Subcutaneous abdominal adipose tissue (tissue), 5 donors: ENCODE data around the gene ORC4.

ENCODE experiments used
- H3K27ac ChIP-seq: one replicate; pipeline ENCODE4 v1.7.0; 2013; ENCODE audit warnings: low read depth, mild to moderate bottlenecking, inconsistent platforms, low read length, moderate library complexity
- H3K27me3 ChIP-seq, 5 donors: one replicate each; pipeline ENCODE4 v1.7.0; 2013; ENCODE audit warnings: low read length in 5 of 5, inconsistent platforms in 1 of 5; ENCODE audit not compliant: control insufficient read depth in 5 of 5, insufficient read depth in 4 of 5
- H3K36me3 ChIP-seq, 5 donors: one replicate each; pipeline ENCODE4 v1.7.0; 2013; ENCODE audit warnings: low read length in 5 of 5; ENCODE audit not compliant: control insufficient read depth in 5 of 5, insufficient read depth in 5 of 5
- H3K4me1 ChIP-seq, 5 donors: one replicate each; pipeline ENCODE4 v1.7.0; 2013; ENCODE audit warnings: low read length in 5 of 5, mild to moderate bottlenecking in 3 of 5, moderate library complexity in 1 of 5; ENCODE audit not compliant: control insufficient read depth in 5 of 5, insufficient read depth in 5 of 5
- H3K4me3 ChIP-seq, 5 donors: one replicate each; pipeline ENCODE4 v1.7.0; 2013; ENCODE audit warnings: low read length in 5 of 5, low read depth in 1 of 5
- H3K9ac ChIP-seq, 5 donors: one replicate each; pipeline ENCODE4 v1.7.0; 2013; ENCODE audit warnings: low read length in 5 of 5, mild to moderate bottlenecking in 4 of 5, moderate library complexity in 3 of 5
- H3K9me3 ChIP-seq, 5 donors: one replicate each; pipeline ENCODE4 v1.7.0; 2013; ENCODE audit warnings: low read length in 5 of 5; ENCODE audit not compliant: control insufficient read depth in 5 of 5
- donor health status: healthy.
- donor health status: healthy.
- donor health status: healthy.
- donor health status: healthy.
- donor health status: healthy.

Gene ORC4

GRCh38 chr2:147916067-147916466 lies 104.5 kb downstream of the ORC4 start:
- H3K4me1 ChIP-seq = peaks cover 0 to 6% (median 4%) of the 10 kb centered on the region in 5 donors
- no peak overlapping the region for H3K9ac ChIP-seq
- no peaks in the 10 kb centered on the region for H3K9me3 ChIP-seq
- H3K4me3 ChIP-seq = no peak overlapping the region
- peaks cover 3 to 43% (median 7%) of the 10 kb centered on the region in 5 donors for H3K36me3 ChIP-seq
- H3K27me3 ChIP-seq = no peaks in the 10 kb centered on the region
- H3K27ac ChIP-seq = no peak overlapping the region

- H3K4me3 ChIP-seq = no peak overlapping the region
- H3K36me3 ChIP-seq = peaks cover 1 to 30% (median 4%) of the 10 kb centered on the region in 5 donors
- no peak overlapping the region for H3K27ac ChIP-seq
- no peaks in the 10 kb centered on the region for H3K9me3 ChIP-seq
- H3K4me1 ChIP-seq = peaks cover 0 to 11% (median 8%) of the 10 kb centered on the region in 5 donors
- H3K9ac ChIP-seq = no peak overlapping the region
- H3K27me3 ChIP-seq = no peaks in the 10 kb centered on the region
Measured at GRCh38 chr2:147913701-147914480, 106.6 kb downstream of the ORC4 start.

GRCh38 chr2:147910990-147911473 lies 109.5 kb downstream of the ORC4 start:
- Histone ChIP-seq H3K36me3 (peaks cover 0 to 14% (median 0%) of the 10 kb centered on the region in 5 donors), H3K27ac (no peak overlapping the region), H3K27me3 (no peaks in the 10 kb centered on the region), H3K4me3 (no peak overlapping the region), H3K9me3 (no peaks in the 10 kb centered on the region), H3K9ac (no peak overlapping the region), H3K4me1 (peaks cover 0 to 11% (median 8%) of the 10 kb centered on the region in 5 donors)

GRCh38 chr2:147909178-147909577 lies 111.4 kb downstream of the ORC4 start:
- no peaks in the 10 kb centered on the region for H3K27me3 ChIP-seq
- no peaks in the 10 kb centered on the region for H3K9me3 ChIP-seq
- H3K36me3 ChIP-seq = peaks cover 0 to 6% (median 0%) of the 10 kb centered on the region in 5 donors
- no peak overlapping the region for H3K9ac ChIP-seq
- H3K4me1 ChIP-seq = peaks cover 0 to 11% (median 7%) of the 10 kb centered on the region in 5 donors
- H3K27ac ChIP-seq = no peak overlapping the region
- H3K4me3 ChIP-seq = no peak overlapping the region

GRCh38 chr2:147904051-147904450 lies 116.5 kb downstream of the ORC4 start:
- no peak overlapping the region for H3K27ac ChIP-seq
- no peak overlapping the region for H3K9ac ChIP-seq
- H3K4me3 ChIP-seq = no peak overlapping the region
- H3K27me3 ChIP-seq = no peaks in the 10 kb centered on the region
- H3K9me3 ChIP-seq = no peaks in the 10 kb centered on the region
- no peaks in the 10 kb centered on the region for H3K4me1 ChIP-seq
- H3K36me3 ChIP-seq = peaks cover 5 to 26% (median 7%) of the 10 kb centered on the region in 5 donors

GRCh38 chr2:147888680-147889079 lies 131.9 kb downstream of the ORC4 start:
- Histone ChIP-seq H3K4me1 (peaks cover 0 to 7% (median 2%) of the 10 kb centered on the region in 5 donors), H3K36me3 (no peaks in the 10 kb centered on the region), H3K27me3 (no peaks in the 10 kb centered on the region), H3K27ac (no peak overlapping the region), H3K9ac (no peak overlapping the region), H3K9me3 (no peaks in the 10 kb centered on the region), H3K4me3 (no peak overlapping the region)

- Histone ChIP-seq H3K9me3 (no peaks in the 10 kb centered on the region), H3K27ac (no peak overlapping the region), H3K4me3 (no peak overlapping the region), H3K36me3 (no peaks in the 10 kb centered on the region), H3K9ac (no peak overlapping the region), H3K27me3 (no peaks in the 10 kb centered on the region), H3K4me1 (peaks cover 0 to 14% (median 3%) of the 10 kb centered on the region in 5 donors)
Measured at GRCh38 chr2:147886136-147886535, 134.4 kb downstream of the ORC4 start.

- H3K4me3 ChIP-seq = no peak overlapping the region
- H3K27me3 ChIP-seq = no peaks in the 10 kb centered on the region
- H3K27ac ChIP-seq = no peak overlapping the region
- no peak overlapping the region for H3K9ac ChIP-seq
- no peaks in the 10 kb centered on the region for H3K9me3 ChIP-seq
- H3K4me1 ChIP-seq = peaks cover 0 to 14% (median 3%) of the 10 kb centered on the region in 5 donors
- H3K36me3 ChIP-seq = no peaks in the 10 kb centered on the region
Measured at GRCh38 chr2:147884830-147885229, 135.7 kb downstream of the ORC4 start.

GRCh38 chr2:147882631-147883030 lies 137.9 kb downstream of the ORC4 start:
- Histone ChIP-seq H3K4me1 (peaks cover 0 to 9% (median 3%) of the 10 kb centered on the region in 5 donors), H3K27ac (no peak overlapping the region), H3K36me3 (no peaks in the 10 kb centered on the region), H3K9ac (no peak overlapping the region), H3K27me3 (no peaks in the 10 kb centered on the region), H3K9me3 (no peaks in the 10 kb centered on the region), H3K4me3 (no peak overlapping the region)
